Smooth muscle cell (in vitro differentiated cells): Measurements from ENCODE around the gene HAS3. TPM values are rescaled to one million over a fixed set of nuclear protein-coding genes. Genes with fewer than 3 reads are reported as not detected.

Experiments used
- DNase-seq: peaks from one replicate; lab custom pipeline; 2025; ENCODE audit not compliant: unreplicated experiment; lab: John Stamatoyannopoulos, UW
- H2AFZ ChIP-seq: fragments of 200-600 bp; sonication (generic); 2 replicates; pipeline ENCODE4 v1.6.0; 2016; ENCODE audit warnings: antibody characterized with exemption, low read depth, mild to moderate bottlenecking
- H3F3A ChIP-seq: fragments of 200-600 bp; sonication (generic); 2 replicates; pipeline ENCODE4 v1.6.0; 2017; ENCODE audit warnings: antibody characterized with exemption, low read depth
- H3K27ac ChIP-seq: fragments of 200-600 bp; sonication (generic); 2 replicates; pipeline ENCODE4 v1.5.1; 2016; ENCODE audit warnings: low read depth, mild to moderate bottlenecking
- H3K27me3 ChIP-seq: fragments of 200-600 bp; sonication (generic); 2 replicates; pipeline ENCODE4 v1.6.1; 2016; ENCODE audit warnings: low read depth, mild to moderate bottlenecking
- H3K36me3 ChIP-seq: fragments of 200-600 bp; sonication (generic); 2 replicates; pipeline ENCODE4 v1.5.1; 2016; ENCODE audit warnings: low read depth
- H3K4me1 ChIP-seq: fragments of 200-600 bp; sonication (generic); 2 replicates; pipeline ENCODE4 v1.5.1; 2016; ENCODE audit warnings: low read depth
- H3K4me2 ChIP-seq: fragments of 200-600 bp; sonication (generic); 2 replicates; pipeline ENCODE4 v1.6.0; 2016; ENCODE audit warnings: mild to moderate bottlenecking
- H3K4me3 ChIP-seq: fragments of 200-600 bp; sonication (generic); 2 replicates; pipeline ENCODE4 v1.5.1; 2016; ENCODE audit warnings: mild to moderate bottlenecking
- H3K79me2 ChIP-seq: fragments of 200-600 bp; sonication (generic); 2 replicates; pipeline ENCODE4 v1.6.0; 2016; ENCODE audit warnings: low read depth, mild to moderate bottlenecking
- H3K9ac ChIP-seq: fragments of 200-600 bp; sonication (generic); 2 replicates; pipeline ENCODE4 v1.6.0; 2016; ENCODE audit warnings: low read depth
- H3K9me3 ChIP-seq: fragments of 200-600 bp; sonication (generic); replicated peaks from 2 replicates; pipeline ENCODE4 v1.5.1; 2016; ENCODE audit warnings: low read depth
- H4K20me1 ChIP-seq: fragments of 200-600 bp; sonication (generic); 2 replicates; pipeline ENCODE4 v1.6.0; 2016; ENCODE audit warnings: low read depth
- WGBS: methylation state at CpG from one replicate; pipeline ENCODE4 v1.1.7; 2016; ENCODE audit warnings: low lambda C conversion rate; 5-methylcytosine and 5-hydroxymethylcytosine counted together
- polyA plus RNA-seq: library from polyadenylated mRNA; unstranded; fragments of >200 nt; fragmentation: Nextera tagmentation; extraction: Ambion mirVana; gene quantifications from 2 replicates; pipeline ENCODE4 v1.2.1, GENCODE V29; 2016
- total RNA-seq: library from RNA; depleted of rRNA; stranded (reverse); fragments of >200 nt; gene quantifications from 2 replicates; pipeline ENCODE4 v1.2.3, GENCODE V29; 2014
- TF ChIP-seq, protein P1 (sequence below): fragments of 200-600 bp; sonication (generic); IDR thresholded peaks from 2 replicates; pipeline ENCODE4 v1.5.1; 2017; ENCODE audit warnings: borderline replicate concordance, mild to moderate bottlenecking, antibody characterized with exemption; ENCODE audit not compliant: insufficient read depth, poor library complexity, severe bottlenecking

Gene HAS3
- total and polyA plus RNA-seq, 2 experiments from 2014 or later, result 0.39 to 2.7 TPM

- 94% methylated on average over 5 of the region's 5 CpGs for WGBS
- peaks cover 81% of the 10 kb centered on the region for H4K20me1 ChIP-seq
- H2AFZ ChIP-seq, result no peak overlapping the region
- TF ChIP-seq, protein P1, sequence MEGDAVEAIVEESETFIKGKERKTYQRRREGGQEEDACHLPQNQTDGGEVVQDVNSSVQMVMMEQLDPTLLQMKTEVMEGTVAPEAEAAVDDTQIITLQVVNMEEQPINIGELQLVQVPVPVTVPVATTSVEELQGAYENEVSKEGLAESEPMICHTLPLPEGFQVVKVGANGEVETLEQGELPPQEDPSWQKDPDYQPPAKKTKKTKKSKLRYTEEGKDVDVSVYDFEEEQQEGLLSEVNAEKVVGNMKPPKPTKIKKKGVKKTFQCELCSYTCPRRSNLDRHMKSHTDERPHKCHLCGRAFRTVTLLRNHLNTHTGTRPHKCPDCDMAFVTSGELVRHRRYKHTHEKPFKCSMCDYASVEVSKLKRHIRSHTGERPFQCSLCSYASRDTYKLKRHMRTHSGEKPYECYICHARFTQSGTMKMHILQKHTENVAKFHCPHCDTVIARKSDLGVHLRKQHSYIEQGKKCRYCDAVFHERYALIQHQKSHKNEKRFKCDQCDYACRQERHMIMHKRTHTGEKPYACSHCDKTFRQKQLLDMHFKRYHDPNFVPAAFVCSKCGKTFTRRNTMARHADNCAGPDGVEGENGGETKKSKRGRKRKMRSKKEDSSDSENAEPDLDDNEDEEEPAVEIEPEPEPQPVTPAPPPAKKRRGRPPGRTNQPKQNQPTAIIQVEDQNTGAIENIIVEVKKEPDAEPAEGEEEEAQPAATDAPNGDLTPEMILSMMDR, result no peak
- no peaks in the 10 kb centered on the region for H3K9me3 ChIP-seq
- H3F3A ChIP-seq, result no peaks in the 10 kb centered on the region
- H3K36me3 ChIP-seq, result no peaks in the 10 kb centered on the region
- no peaks in the 10 kb centered on the region for H3K27me3 ChIP-seq
- no peak for DNase-seq
- H3K9ac ChIP-seq, result no peak overlapping the region
- H3K4me2 ChIP-seq, result no peak overlapping the region
- H3K27ac ChIP-seq, result no peak overlapping the region
- H3K4me3 ChIP-seq, result no peak overlapping the region
- no peaks in the 10 kb centered on the region for H3K79me2 ChIP-seq
- no peaks in the 10 kb centered on the region for H3K4me1 ChIP-seq
Measured at GRCh38 chr16:69115361-69115760, 9.9 kb downstream of the HAS3 start.

- Histone ChIP-seq H3K79me2 (no peaks in the 10 kb centered on the region), H3K4me2 (no peak overlapping the region), H3K9me3 (no peaks in the 10 kb centered on the region), H3K9ac (no peak overlapping the region), H3K27me3 (no peaks in the 10 kb centered on the region), H2AFZ (no peak overlapping the region), H4K20me1 (peaks cover 80% of the 10 kb centered on the region), H3F3A (no peaks in the 10 kb centered on the region), H3K36me3 (no peaks in the 10 kb centered on the region), H3K27ac (no peak overlapping the region), H3K4me1 (no peaks in the 10 kb centered on the region), H3K4me3 (no peak overlapping the region)
- TF ChIP-seq, protein P1, result no peak
- DNase-seq, result no peak
- WGBS, result 63% methylated on average over 1 of the region's 1 CpG
Measured at GRCh38 chr16:69115837-69116236, 10.4 kb downstream of the HAS3 start.

DNA sequence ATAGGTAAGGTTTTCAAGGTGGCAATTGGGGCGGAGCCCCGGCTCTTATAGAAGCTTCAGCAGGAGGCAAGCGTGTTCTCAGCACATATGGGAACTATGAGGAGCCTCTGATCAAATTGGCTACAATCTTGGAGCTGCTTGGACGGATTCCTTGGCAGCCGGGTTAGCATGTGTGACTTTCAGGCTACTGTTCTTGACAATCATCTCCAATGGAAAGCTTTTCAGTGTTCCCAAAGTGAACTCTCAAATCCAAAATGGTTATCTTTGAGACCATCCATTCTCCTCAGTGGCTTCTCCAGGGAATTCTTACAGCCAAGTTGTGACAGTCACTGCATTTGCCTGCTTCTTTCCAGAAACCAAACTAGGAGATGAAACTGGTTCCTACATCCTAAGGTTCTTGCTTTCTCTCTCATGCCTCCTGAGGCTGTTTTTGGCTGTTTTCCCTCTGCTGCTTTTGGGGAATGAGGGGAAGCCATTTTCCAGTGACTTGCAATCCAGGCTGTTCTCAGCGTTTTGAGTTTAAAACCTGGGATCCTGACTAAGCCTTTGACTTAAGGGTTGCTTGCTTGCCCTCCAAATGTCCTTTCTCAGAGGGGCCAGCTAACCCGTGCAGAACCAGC lies 10.9 kb downstream of the HAS3 start:
- no peak overlapping the region for H2AFZ ChIP-seq
- no peaks in the 10 kb centered on the region for H3K4me1 ChIP-seq
- H3K4me2 ChIP-seq, result no peak overlapping the region
- H4K20me1 ChIP-seq, result peaks cover 80% of the 10 kb centered on the region
- no peaks in the 10 kb centered on the region for H3K36me3 ChIP-seq
- no peaks in the 10 kb centered on the region for H3K9me3 ChIP-seq
- no peaks in the 10 kb centered on the region for H3F3A ChIP-seq
- no peak overlapping the region for H3K4me3 ChIP-seq
- no peaks in the 10 kb centered on the region for H3K79me2 ChIP-seq
- no peak overlapping the region for H3K27ac ChIP-seq
- no peak for DNase-seq
- H3K27me3 ChIP-seq, result no peaks in the 10 kb centered on the region
- H3K9ac ChIP-seq, result no peak overlapping the region
- TF ChIP-seq, protein P1, result no peak
- WGBS, result 96% methylated on average over 7 of the region's 7 CpGs

DNA sequence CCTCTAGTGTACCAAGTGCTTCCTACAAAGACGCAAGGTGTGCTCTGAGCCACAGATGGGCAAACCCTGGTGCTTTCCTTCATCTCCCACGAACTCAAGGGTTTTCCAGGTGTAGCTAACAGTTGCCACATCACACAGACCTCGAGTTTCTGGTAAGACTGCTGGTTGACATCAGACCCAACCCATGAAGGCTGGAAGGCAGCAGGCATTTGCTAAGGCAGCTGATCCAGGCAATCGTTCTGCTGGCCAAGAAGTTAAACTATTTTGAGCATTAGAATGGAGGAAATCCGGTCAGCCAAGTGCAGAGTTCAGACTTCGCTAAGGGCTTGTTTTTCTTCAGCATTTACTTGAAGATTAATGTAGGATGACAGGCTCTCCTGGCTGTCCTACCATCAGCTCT lies 11.5 kb downstream of the HAS3 start:
- H3K4me1 ChIP-seq, result no peaks in the 10 kb centered on the region
- peaks cover under 1% of the 10 kb centered on the region for H3K79me2 ChIP-seq
- no peak overlapping the region for H3K27ac ChIP-seq
- no peak for DNase-seq
- no peaks in the 10 kb centered on the region for H3F3A ChIP-seq
- no peaks in the 10 kb centered on the region for H3K36me3 ChIP-seq
- no peak overlapping the region for H3K4me2 ChIP-seq
- H3K9me3 ChIP-seq, result no peaks in the 10 kb centered on the region
- WGBS, result 97% methylated on average over 6 of the region's 6 CpGs
- no peak overlapping the region for H2AFZ ChIP-seq
- H3K9ac ChIP-seq, result no peak overlapping the region
- H4K20me1 ChIP-seq, result peaks cover 80% of the 10 kb centered on the region
- no peaks in the 10 kb centered on the region for H3K27me3 ChIP-seq
- H3K4me3 ChIP-seq, result no peak overlapping the region
- TF ChIP-seq, protein P1, result no peak
